ENCODE measurements around the gene ITGB6.

DNA sequence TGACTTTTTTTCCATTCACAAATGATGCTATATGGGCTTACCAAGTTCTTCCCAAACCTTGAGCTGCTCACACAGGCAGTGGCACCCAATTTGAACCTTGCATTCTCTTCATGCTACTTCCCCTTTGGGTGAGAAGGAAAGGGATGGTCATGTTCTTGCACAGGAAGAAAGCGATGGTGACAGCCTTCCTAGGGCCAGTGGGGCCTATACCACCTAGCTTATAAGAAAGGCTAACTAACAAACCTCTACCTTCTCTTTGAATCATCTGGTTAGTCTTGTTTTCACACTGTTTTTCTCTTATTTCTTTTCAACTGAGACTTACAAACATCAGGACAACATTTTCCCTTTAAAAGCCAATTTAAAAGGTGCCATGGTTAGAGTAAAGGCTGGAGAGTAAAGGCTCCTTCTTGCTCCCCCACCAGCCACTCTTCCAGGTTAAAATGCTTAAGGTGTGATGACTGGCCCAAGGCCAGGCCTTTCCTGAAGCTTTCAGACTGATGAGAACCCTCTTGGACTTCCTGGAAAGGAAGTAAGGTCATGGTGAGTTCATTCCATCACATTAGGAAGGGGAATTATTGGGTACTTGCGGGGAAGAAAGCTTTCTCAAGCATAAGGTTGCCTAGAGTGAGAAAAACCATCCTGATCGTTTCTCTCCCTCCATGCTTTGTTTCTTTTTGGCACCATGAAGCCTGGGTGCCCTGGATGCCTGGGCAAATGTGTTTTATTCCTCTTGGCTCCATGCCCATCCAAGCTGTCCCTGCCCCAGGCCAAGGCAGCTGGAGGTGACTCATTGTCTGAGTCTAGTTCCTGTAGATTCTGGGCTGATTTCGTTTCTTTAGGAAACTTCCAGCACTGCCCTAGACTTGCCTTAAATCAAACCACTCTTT lies 41.4 kb upstream of the ITGB6 start:
- TF ChIP-seq CTCF (IDR thresholded peaks at IDR 0.05), result no peak
- peak in 1 of 4 donors; percentile 29 for TF ChIP-seq POLR2AphosphoS5 (IDR thresholded peaks at IDR 0.05)
- TF ChIP-seq POLR2A (IDR thresholded peaks at IDR 0.05), result no peak
- no peak for TF ChIP-seq EP300 (IDR thresholded peaks at IDR 0.05)

Measured in sigmoid colon (tissue), 4 donors.